B cell (primary cell): ENCODE measurements around the gene FLT1. TPM values are rescaled to one million over a fixed set of nuclear protein-coding genes. Genes with fewer than 3 reads are reported as not detected.

Experiments
- ATAC-seq: fragments of 200-7000 bp; cut with Tn5 transposase; one replicate; pipeline ENCODE4 v1.10.0; 2021; ENCODE audit warnings: low read depth, mild to moderate bottlenecking, moderate number of reproducible peaks, moderate library complexity
- CTCF ChIA-PET: fragments of 350-600 bp; sonication (Branson Sonifier 250); formaldehyde crosslinking; loops from one replicate; lab custom pipeline; 2021; ENCODE audit warnings: antibody characterized with exemption, inconsistent platforms; lab: Charles Lee
- POLR2A ChIA-PET: fragments of 350-600 bp; sonication (Branson Sonifier 250); formaldehyde crosslinking; loops from one replicate; lab custom pipeline; 2021; ENCODE audit warnings: antibody characterized with exemption; lab: Charles Lee
- DNase-seq: peaks from one replicate; pipeline ENCODE4 v3.0.0; 2013
- H2AFZ ChIP-seq: 2 replicates; pipeline ENCODE4 v1.6.1; 2012; ENCODE audit warnings: mild to moderate bottlenecking, low read depth, low read length; ENCODE audit not compliant: insufficient read depth, poor library complexity, severe bottlenecking
- H3K27ac ChIP-seq, 2 donors: 1 replicate in 1 of 2; 2 replicates in 1 of 2; pipeline ENCODE4 v1.5.1; 2012 to 2013; ENCODE audit warnings: low read length in 2 of 2, mild to moderate bottlenecking in 2 of 2, moderate library complexity in 1 of 2
- H3K27me3 ChIP-seq, 4 experiments: fragments of 200-600 bp in 1 of 4; sonication (generic) in 1 of 4; replicated peaks in 1 of 4; 1 replicate in 2 of 4; 2 replicates in 2 of 4; pipeline versions ENCODE4 v1.6.1 to v1.7.0; 2013 to 2016; ENCODE audit warnings: low read length in 3 of 4, mild to moderate bottlenecking in 2 of 4, mixed read lengths in 1 of 4, moderate library complexity in 1 of 4; ENCODE audit not compliant: insufficient read depth in 4 of 4, control insufficient read depth in 3 of 4; ENCODE audit errors: control extremely low read depth in 1 of 4
- H3K36me3 ChIP-seq, 2 experiments: replicated peaks in 1 of 2; 1 replicate in 1 of 2; 2 replicates in 1 of 2; pipeline versions ENCODE4 v1.6.1 to v1.7.1; 2013; ENCODE audit warnings: low read length in 1 of 2; ENCODE audit not compliant: insufficient read depth in 2 of 2, control insufficient read depth in 1 of 2; ENCODE audit errors: control extremely low read depth in 1 of 2, extremely low read depth in 1 of 2
- H3K4me1 ChIP-seq, 2 donors: fragments of 200-600 bp in 1 of 2; sonication (generic) in 1 of 2; 1 replicate in 1 of 2; 2 replicates in 1 of 2; pipeline versions ENCODE4 v1.5.1 to v1.6.1; 2013 to 2017; ENCODE audit warnings: low read length in 2 of 2; ENCODE audit not compliant: control insufficient read depth in 2 of 2, insufficient read depth in 2 of 2
- H3K4me2 ChIP-seq: replicated peaks from 2 replicates; pipeline ENCODE3; 2012; ENCODE audit warnings: mild to moderate bottlenecking, low read depth, low read length; ENCODE audit not compliant: poor library complexity, severe bottlenecking
- H3K4me3 ChIP-seq, 5 experiments: fragments of 200-600 bp in 1 of 5; sonication (generic) in 1 of 5; 1 replicate in 3 of 5; 2 replicates in 2 of 5; pipeline versions ENCODE4 v1.5.1 to v1.7.0; 2011 to 2016; ENCODE audit warnings: low read length in 4 of 5, mild to moderate bottlenecking in 4 of 5, low read depth in 2 of 5, control low read depth in 1 of 5, moderate library complexity in 1 of 5; ENCODE audit not compliant: insufficient read depth in 1 of 5; ENCODE audit errors: control extremely low read depth in 1 of 5, extremely low read depth in 1 of 5
- H3K79me2 ChIP-seq: fragments of 200-600 bp; sonication (generic); one replicate; pipeline ENCODE4 v1.6.0; 2016; ENCODE audit warnings: low read length; ENCODE audit not compliant: control insufficient read depth, insufficient read depth
- H3K9ac ChIP-seq: fragments of 200-600 bp; sonication (generic); 2 replicates; pipeline ENCODE4 v1.6.1; 2017; ENCODE audit warnings: mild to moderate bottlenecking, low read length, moderate library complexity
- H3K9me3 ChIP-seq, 3 donors: one replicate each; pipeline versions ENCODE4 v1.6.1 to v1.7.1; 2013; ENCODE audit warnings: low read length in 2 of 3; ENCODE audit not compliant: control insufficient read depth in 2 of 3, insufficient read depth in 1 of 3; ENCODE audit errors: control extremely low read depth in 1 of 3
- H4K20me1 ChIP-seq: 2 replicates; pipeline ENCODE4 v1.6.0; 2012; ENCODE audit warnings: mild to moderate bottlenecking, low read length; ENCODE audit not compliant: insufficient read depth, control insufficient read depth, poor library complexity, severe bottlenecking
- H3K27ac Mint-ChIP-seq: one replicate; pipeline ENCODE4 v1.8.0; 2021; ENCODE audit warnings: mixed read lengths
- H3K27me3 Mint-ChIP-seq: one replicate; pipeline ENCODE4 v1.8.0; 2021; ENCODE audit warnings: mixed read lengths
- H3K4me1 Mint-ChIP-seq: one replicate; pipeline ENCODE4 v1.8.0; 2021; ENCODE audit warnings: mixed read lengths
- H3K4me3 Mint-ChIP-seq: one replicate; pipeline ENCODE4 v1.8.0; 2021; ENCODE audit warnings: mixed read lengths
- H3K9me3 Mint-ChIP-seq: one replicate; pipeline ENCODE4 v1.8.0; 2022; ENCODE audit warnings: mixed read lengths; ENCODE audit not compliant: insufficient read depth
- CTCF ChIP-seq: fragments of 200-600 bp; IDR thresholded peaks from one replicate; pipeline ENCODE4 v1.8.0; 2022; ENCODE audit warnings: antibody characterized with exemption, mild to moderate bottlenecking
- EZH2 ChIP-seq: IDR thresholded peaks from 2 replicates; pipeline ENCODE4 v1.6.1; 2012; ENCODE audit warnings: borderline replicate concordance, low read depth, mild to moderate bottlenecking, moderate library complexity, low read length; ENCODE audit not compliant: insufficient read depth, poor library complexity, severe bottlenecking
- WGBS: methylation state at CpG from one replicate; pipeline ENCODE4 v1.1.5; 2013; ENCODE audit warnings: missing lambda C conversion rate; ENCODE audit not compliant: insufficient coverage; 5-methylcytosine and 5-hydroxymethylcytosine counted together
- intact Hi-C: fragments of 100-400 bp; cut with micrococcal nuclease; formaldehyde crosslinking; loops from one replicate; pipeline ENCODE4 v1.10.0; 2022
- polyA plus RNA-seq: library from polyadenylated mRNA; depleted of rRNA; stranded (reverse); fragments of >200 nt; gene quantifications from 2 replicates; pipeline ENCODE4 v1.2.3, GENCODE V29; 2012
- total RNA-seq, 2 donors: library from RNA; stranded (reverse); fragments of 120-200 nt in 1 of 2; gene quantifications; 1 replicate in 1 of 2; 2 replicates in 1 of 2; pipeline versions ENCODE4 v1.2.3 to v1.2.4, GENCODE V29; 2013 to 2022

FLT1 gene
- total and polyA plus RNA-seq, 2 donors (not counting 1 experiment from before 2014, with no cell fraction given): 1.1 to 1.2 TPM

DNA sequence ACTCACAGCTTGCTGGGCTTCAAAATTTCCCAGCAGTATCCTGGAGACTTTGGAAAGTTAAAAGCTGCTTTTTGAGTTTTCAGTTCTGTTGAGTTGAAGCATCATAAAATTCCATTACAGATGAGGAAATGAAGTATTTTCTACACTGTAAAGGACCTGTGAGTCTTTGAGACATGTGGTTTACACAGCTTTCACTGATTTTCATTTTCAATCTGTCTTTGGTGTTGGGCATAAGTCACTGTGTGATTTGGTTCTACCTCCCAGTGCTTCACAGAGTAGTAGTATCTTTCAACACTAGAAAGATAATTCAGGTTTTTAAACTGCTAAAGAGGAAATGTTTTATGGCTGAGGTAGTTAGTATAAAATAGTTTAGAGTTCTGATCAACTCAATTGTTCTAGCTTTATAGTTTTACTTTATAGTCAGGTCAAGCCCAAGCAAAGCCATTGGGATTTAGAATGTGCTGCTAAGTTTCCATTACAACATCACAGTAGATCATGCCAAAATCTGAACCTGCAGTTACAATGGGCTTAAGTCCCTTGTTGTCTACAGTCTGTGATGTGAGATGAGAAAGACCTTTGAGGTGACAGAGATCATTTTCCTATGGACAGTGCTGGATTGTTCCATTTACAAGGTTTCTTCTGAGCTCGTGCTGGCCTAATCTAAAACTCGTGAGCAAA, 161.6 kb downstream of the FLT1 start:
- TF ChIP-seq CTCF (no peak), EZH2 (no peak)
- H3K9me3 Mint-ChIP-seq: no peaks in the 10 kb centered on the region
- Histone ChIP-seq H3K36me3 (peaks cover 0 to 4% of the 10 kb centered on the region in 2 experiments), H4K20me1 (no peaks in the 10 kb centered on the region), H3K9ac (no peak overlapping the region), H3K79me2 (no peaks in the 10 kb centered on the region), H3K9me3 (no peaks in the 10 kb centered on the region), H3K4me3 (no peak overlapping the region), H3K27ac (no peak overlapping the region), H2AFZ (no peak overlapping the region), H3K4me1 (no peaks in the 10 kb centered on the region), H3K4me2 (no peak overlapping the region), H3K27me3 (no peaks in the 10 kb centered on the region)
- H3K27me3 Mint-ChIP-seq: no peaks in the 10 kb centered on the region
- H3K4me3 Mint-ChIP-seq: no peak overlapping the region
- POLR2A ChIA-PET: no interaction called here
- no peak for DNase-seq
- H3K27ac Mint-ChIP-seq: no peak overlapping the region
- H3K4me1 Mint-ChIP-seq: no peaks in the 10 kb centered on the region
- CTCF ChIA-PET: interaction anchor here (0.6 to 3.2 kb wide), 2 partner anchors 9 to 269 kb away, joined by 4 to 13 read pairs; no protein-coding TSS in a partner anchor
- no peak for ATAC-seq
- 100% methylated on average over 1 of the region's 2 CpGs for WGBS
- intact Hi-C loops: no loop called here

- intact Hi-C loops: no loop called here
- Histone ChIP-seq H3K4me3 (no peak overlapping the region), H3K4me2 (no peak overlapping the region), H3K9ac (no peak overlapping the region), H3K27me3 (no peaks in the 10 kb centered on the region), H3K27ac (no peak overlapping the region), H3K9me3 (no peaks in the 10 kb centered on the region), H3K36me3 (peaks cover 0 to 3% of the 10 kb centered on the region in 2 experiments), H3K4me1 (peaks cover 4 to 5% of the 10 kb centered on the region in 2 donors), H3K79me2 (no peaks in the 10 kb centered on the region), H4K20me1 (no peaks in the 10 kb centered on the region), H2AFZ (no peak overlapping the region)
- DNase-seq (no peak), ATAC-seq (no peak)
- H3K27ac Mint-ChIP-seq: no peak overlapping the region
- ChIA-PET CTCF (interaction anchor here (1.5 kb wide), 1 partner anchor 9 kb away, joined by 3 read pairs; no protein-coding TSS in a partner anchor), POLR2A (interaction anchor here (0.6 kb wide), 1 partner anchor 325 kb away, joined by 5 read pairs; no protein-coding TSS in a partner anchor)
- H3K9me3 Mint-ChIP-seq: no peaks in the 10 kb centered on the region
- no peaks in the 10 kb centered on the region for H3K27me3 Mint-ChIP-seq
- H3K4me3 Mint-ChIP-seq: no peak overlapping the region
- TF ChIP-seq EZH2: no peak
- no peak for TF ChIP-seq CTCF
- H3K4me1 Mint-ChIP-seq: no peaks in the 10 kb centered on the region
- WGBS: 89% methylated on average over 16 of the region's 17 CpGs
These were observed 165.4 kb downstream of the FLT1 start for GRCh38 chr13:28329395-28330158.
